T47D (cell line): ENCODE data around the gene EGFR.
"Not testable (repeated sequence)": the region's sequence is repeated elsewhere in the genome, so short reads cannot be mapped to it uniquely, and the experiment has no call there.

Experiments used
- DNase-seq, 2 experiments: peaks; one replicate each; pipeline versions ENCODE4 v3.0.0 to v3.0.0-alpha.2; 2011 to 2012; ENCODE audit warnings: low read depth in 1 of 2, low spot score in 1 of 2
- JUND ChIP-seq: IDR thresholded peaks from 2 replicates; pipeline ENCODE4 v1.6.1; 2012; ENCODE audit warnings: low read depth
- in situ Hi-C: cut with HindIII; loops from 2 replicates; pipeline ENCODE4 v1.10.0; 2016; ENCODE audit warnings: low sequenced_read_pairs, low pct_unique_long_range_greater_than_20kb

Gene EGFR

GRCh38 chr7:55155351-55156117 is 136.7 kb downstream of the EGFR start:
- in situ Hi-C loops: no loop called here
- DNase-seq: no peak
- no peak for TF ChIP-seq JUND

- in situ Hi-C loops: no loop called here
- no peak for TF ChIP-seq JUND
- no peak for DNase-seq
Observed at GRCh38 chr7:55156919-55157763, 138.3 kb downstream of the EGFR start.

GRCh38 chr7:55157764-55158105 is 138.9 kb downstream of the EGFR start:
- in situ Hi-C loops: no loop called here
- DNase-seq: no peak

GRCh38 chr7:55158541-55159382 is 139.9 kb downstream of the EGFR start:
- no peak for DNase-seq
- in situ Hi-C loops: no loop called here
- TF ChIP-seq JUND: no peak

More at GRCh38 chr7:55157764-55158105, 138.9 kb downstream of the EGFR start:
- TF ChIP-seq JUND: no peak

GRCh38 chr7:55160539-55160938 is 141.7 kb downstream of the EGFR start:
- no peak for TF ChIP-seq JUND
- in situ Hi-C loops: no loop called here

GRCh38 chr7:55161154-55161687 is 142.4 kb downstream of the EGFR start:
- in situ Hi-C loops: no loop called here
- DNase-seq: no peak
- no peak for TF ChIP-seq JUND

More at GRCh38 chr7:55160539-55160938, 141.7 kb downstream of the EGFR start:
- no peak for DNase-seq

- in situ Hi-C loops: no loop called here
- DNase-seq: no peak
- TF ChIP-seq JUND: no peak
Observed at GRCh38 chr7:55162476-55162875, 143.7 kb downstream of the EGFR start.

GRCh38 chr7:55163733-55164132 is 144.9 kb downstream of the EGFR start:
- no peak for TF ChIP-seq JUND
- in situ Hi-C loops: no loop called here

GRCh38 chr7:55164527-55164926 is 145.7 kb downstream of the EGFR start:
- no peak for DNase-seq
- in situ Hi-C loops: no loop called here
- no peak for TF ChIP-seq JUND

More at GRCh38 chr7:55163733-55164132, 144.9 kb downstream of the EGFR start:
- no peak for DNase-seq

- in situ Hi-C loops: no loop called here
- DNase-seq: no peak
- TF ChIP-seq JUND: no peak
Observed at GRCh38 chr7:55165176-55165861, 146.5 kb downstream of the EGFR start.

GRCh38 chr7:55167296-55167695 is 148.5 kb downstream of the EGFR start:
- in situ Hi-C loops, DNase-seq: not testable (repeated sequence)
